Measurements from ENCODE around the gene IDE. TPM values are rescaled to one million over a fixed set of nuclear protein-coding genes. Genes with fewer than 3 reads are reported as not detected.

The IDE gene
- total and polyA plus RNA-seq, 12 donors = 8.6 to 62.0 (median 37.3) TPM

GRCh38 chr10:92604841-92605240, 30.9 kb upstream of the IDE start:
- H3K36me3 ChIP-seq (replicated peaks in 1 of 2) = no peaks in the 10 kb centered on the region
- intact Hi-C loops (cut with DNase I) = no loop called here
- no peak for TF ChIP-seq CTCF (IDR thresholded peaks at IDR 0.05)
- 79 to 83% (median 83%) methylated on average over 2 of the region's 2 CpGs for WGBS, 4 donors
- no peaks in the 10 kb centered on the region for H3K9me3 ChIP-seq (replicated peaks in 1 of 3)
- no peak for DNase-seq
- H3K4me1 ChIP-seq (replicated peaks in 1 of 2) = no peaks in the 10 kb centered on the region
- H3K27ac ChIP-seq = no peak overlapping the region
- H3K27me3 ChIP-seq = no peaks in the 10 kb centered on the region
- H3K4me3 ChIP-seq = no peak overlapping the region

DNA sequence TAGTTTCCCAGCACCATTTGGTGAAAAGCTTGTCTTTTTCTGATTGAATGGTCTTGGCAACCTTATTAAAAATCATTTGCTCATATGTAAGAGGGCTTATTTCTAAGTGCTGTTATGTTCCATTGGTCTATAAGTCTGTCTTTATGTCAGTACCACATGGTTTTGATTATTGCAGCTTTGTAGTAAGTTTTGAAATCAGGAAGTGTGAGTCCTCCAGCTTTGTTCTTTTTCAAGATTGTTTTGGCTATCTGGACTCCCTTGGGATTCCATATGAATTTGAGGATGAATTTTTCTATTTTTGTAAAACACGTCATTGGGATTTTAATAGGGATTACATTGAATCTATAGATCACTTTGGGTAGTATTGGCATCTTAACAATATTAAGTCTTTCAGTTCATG, 24.4 kb upstream of the IDE start:
- DNase-seq = no peak
- intact Hi-C loops (cut with DNase I) = loop anchor here in 1 of 2 donors (10.0 kb wide), 1 partner anchor 246 kb away; the partner anchor contains the start of gene EXOC6
- H3K4me1 ChIP-seq (replicated peaks in 1 of 2) = peaks cover 0 to 3% of the 10 kb centered on the region in 2 donors
- no peak overlapping the region for H3K27ac ChIP-seq
- TF ChIP-seq CTCF (IDR thresholded peaks at IDR 0.05) (no peak), POLR2A (IDR thresholded peaks at IDR 0.05) (no peak)
- no peaks in the 10 kb centered on the region for H3K9me3 ChIP-seq (replicated peaks in 1 of 3)
- no peak overlapping the region for H3K4me3 ChIP-seq
- no peaks in the 10 kb centered on the region for H3K36me3 ChIP-seq (replicated peaks in 1 of 2)
- WGBS, 4 donors = 94 to 100% (median 100%) methylated on average over 1 of the region's 1 CpG
- no peaks in the 10 kb centered on the region for H3K27me3 ChIP-seq

GRCh38 chr10:92595505-92595904, 21.6 kb upstream of the IDE start:
- 90 to 95% (median 94%) methylated on average over 2 of the region's 2 CpGs for WGBS, 4 donors
- intact Hi-C loops (cut with DNase I) = loop anchor here in 1 of 2 donors (10.0 kb wide), 1 partner anchor 249 kb away; the partner anchor contains the start of gene EXOC6

More at GRCh38 chr10:92595505-92595904, 21.6 kb upstream of the IDE start:
- Histone ChIP-seq H3K36me3 (replicated peaks in 1 of 2) (no peaks in the 10 kb centered on the region), H3K27ac (no peak overlapping the region), H3K4me3 (no peak overlapping the region), H3K9me3 (replicated peaks in 1 of 3) (no peaks in the 10 kb centered on the region), H3K4me1 (replicated peaks in 1 of 2) (peaks cover 0 to 6% of the 10 kb centered on the region in 2 donors), H3K27me3 (no peaks in the 10 kb centered on the region)
- TF ChIP-seq POLR2A (IDR thresholded peaks at IDR 0.05) (no peak), CTCF (IDR thresholded peaks at IDR 0.05) (no peak)
- no peak for DNase-seq
